GM12801 (cell line): ENCODE measurements around the gene PSMB11.

Source experiments
- CTCF ChIP-seq: IDR thresholded peaks from one replicate; pipeline ENCODE4 v1.5.1; 2011; ENCODE audit warnings: control low read depth; ENCODE audit not compliant: insufficient read length; ENCODE audit errors: extremely low read depth

The PSMB11 gene

GRCh38 chr14:23047034-23047634 is 5.1 kb downstream of the PSMB11 start:
- TF ChIP-seq CTCF: no peak

GRCh38 chr14:23047751-23048693 is 6.0 kb downstream of the PSMB11 start:
- no peak for TF ChIP-seq CTCF

- TF ChIP-seq CTCF: no peak
Observed at GRCh38 chr14:23049011-23049410, 7.0 kb downstream of the PSMB11 start.

GRCh38 chr14:23051141-23052057 is 9.4 kb downstream of the PSMB11 start:
- no peak for TF ChIP-seq CTCF

- TF ChIP-seq CTCF: no peak
Observed at GRCh38 chr14:23052182-23052623, 10.2 kb downstream of the PSMB11 start.

GRCh38 chr14:23052671-23053070 is 10.7 kb downstream of the PSMB11 start:
- no peak for TF ChIP-seq CTCF

GRCh38 chr14:23053426-23053825 is 11.4 kb downstream of the PSMB11 start:
- no peak for TF ChIP-seq CTCF
